Mesenteric fat pad (tissue), 1 donor: ENCODE measurements around the gene CD2BP2. TPM values are rescaled to one million over a fixed set of nuclear protein-coding genes. Genes with fewer than 3 reads are reported as not detected.

Experiments
- DNase-seq: peaks from one replicate; pipeline ENCODE4 v3.0.0-alpha.2; 2020; ENCODE audit warnings: low spot score
- total RNA-seq: library from RNA; stranded (reverse); fragmentation: NEBNext Ultra II Directional; extraction: Animal tissue kit (Norgen Biotek cat#: 25700); gene quantifications from one replicate; pipeline ENCODE4 v1.2.1, GENCODE V29; 2021
- donor health status: DM: yes; HTN: yes; CAD: no.

The CD2BP2 gene
- total RNA-seq, 1 donor from 2014 or later: 57.4 TPM

DNA sequence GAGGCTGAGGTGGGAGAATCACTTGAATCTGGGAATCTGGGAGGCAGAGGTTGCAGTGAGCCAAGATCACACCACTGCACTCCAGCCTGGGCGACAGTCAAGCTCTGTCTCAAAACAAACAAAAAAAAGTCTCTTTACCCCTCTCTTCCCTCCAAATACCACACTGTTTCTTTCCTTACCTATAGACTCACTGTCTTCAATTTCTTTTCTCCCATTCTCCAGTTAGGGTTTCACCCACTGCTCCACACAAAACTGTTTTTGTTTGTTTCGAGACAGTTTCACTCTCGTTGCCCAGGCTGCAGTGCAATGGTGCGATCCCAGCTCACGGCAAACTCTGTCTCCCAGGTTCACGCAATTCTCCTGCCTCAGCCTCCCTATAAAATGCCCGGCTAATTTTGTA, 6.1 kb upstream of the CD2BP2 start:
- DNase-seq: no peak

- no peak for DNase-seq
Observed at GRCh38 chr16:30359871-30360170, 4.7 kb upstream of the CD2BP2 start.

GRCh38 chr16:30358990-30359870, 4.1 kb upstream of the CD2BP2 start:
- DNase-seq: no peak

- DNase-seq: no peak
Observed at GRCh38 chr16:30358577-30358936, 3.4 kb upstream of the CD2BP2 start.

GRCh38 chr16:30357715-30358576, 2.8 kb upstream of the CD2BP2 start:
- no peak for DNase-seq

- no peak for DNase-seq
Observed at GRCh38 chr16:30357085-30357714, 2.1 kb upstream of the CD2BP2 start.

GRCh38 chr16:30356401-30357084, 1.4 kb upstream of the CD2BP2 start:
- DNase-seq: no peak

DNA sequence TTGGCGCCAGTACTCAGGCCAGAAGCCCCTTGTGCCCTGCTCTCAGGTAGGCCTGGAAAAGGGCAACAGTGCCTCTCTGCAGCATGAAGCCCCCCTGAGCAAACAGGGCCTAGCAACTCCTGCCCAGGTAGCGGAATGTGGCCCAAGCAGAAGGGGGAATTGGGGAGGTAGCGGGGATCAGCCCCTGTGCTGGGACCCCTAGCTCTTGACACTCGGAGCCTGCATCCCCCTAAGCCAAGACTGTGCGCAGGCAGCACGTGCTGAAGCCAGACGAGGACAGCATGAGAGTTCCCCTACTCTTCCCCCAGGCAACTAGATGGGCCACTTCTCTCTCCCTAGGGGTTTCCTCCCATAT, 823 bp upstream of the CD2BP2 start:
- DNase-seq: no peak

- DNase-seq: no peak
Observed at GRCh38 chr16:30354423-30355143, 525 bp downstream of the CD2BP2 start.

DNA sequence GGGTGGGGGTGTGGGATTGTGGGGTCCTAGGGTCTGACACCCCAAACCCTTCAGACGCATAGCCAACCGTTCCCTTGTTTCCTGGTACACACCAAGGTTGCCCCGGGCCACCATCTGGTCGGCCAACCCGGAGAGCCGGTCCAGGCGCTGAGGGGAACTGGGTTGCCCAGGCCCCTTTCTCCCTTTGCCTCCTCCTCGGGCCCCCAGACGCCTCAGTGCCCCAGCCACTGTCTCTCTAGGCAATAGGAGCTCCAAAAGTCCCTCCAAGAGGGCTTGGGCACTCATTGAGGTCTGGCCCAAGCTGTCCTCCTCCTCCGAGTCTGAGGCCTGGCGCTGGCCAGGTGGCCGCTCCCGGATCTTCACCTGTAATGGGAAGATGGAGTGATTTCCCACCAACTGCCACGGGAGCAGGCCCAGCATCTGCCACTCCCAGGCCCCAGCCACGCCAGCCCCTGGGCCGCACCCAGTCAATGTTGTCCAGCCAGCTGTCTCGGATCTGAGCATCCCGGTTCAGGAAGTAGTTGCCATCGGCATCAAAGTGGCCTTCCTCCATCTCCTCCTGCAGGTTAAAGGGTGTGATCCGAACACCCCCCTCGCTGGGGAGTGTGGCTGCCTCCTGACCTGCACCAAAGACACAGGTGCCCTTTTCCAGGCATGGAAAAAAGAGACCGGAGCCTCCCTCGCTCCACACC, 1.5 kb downstream of the CD2BP2 start:
- DNase-seq: no peak

DNA sequence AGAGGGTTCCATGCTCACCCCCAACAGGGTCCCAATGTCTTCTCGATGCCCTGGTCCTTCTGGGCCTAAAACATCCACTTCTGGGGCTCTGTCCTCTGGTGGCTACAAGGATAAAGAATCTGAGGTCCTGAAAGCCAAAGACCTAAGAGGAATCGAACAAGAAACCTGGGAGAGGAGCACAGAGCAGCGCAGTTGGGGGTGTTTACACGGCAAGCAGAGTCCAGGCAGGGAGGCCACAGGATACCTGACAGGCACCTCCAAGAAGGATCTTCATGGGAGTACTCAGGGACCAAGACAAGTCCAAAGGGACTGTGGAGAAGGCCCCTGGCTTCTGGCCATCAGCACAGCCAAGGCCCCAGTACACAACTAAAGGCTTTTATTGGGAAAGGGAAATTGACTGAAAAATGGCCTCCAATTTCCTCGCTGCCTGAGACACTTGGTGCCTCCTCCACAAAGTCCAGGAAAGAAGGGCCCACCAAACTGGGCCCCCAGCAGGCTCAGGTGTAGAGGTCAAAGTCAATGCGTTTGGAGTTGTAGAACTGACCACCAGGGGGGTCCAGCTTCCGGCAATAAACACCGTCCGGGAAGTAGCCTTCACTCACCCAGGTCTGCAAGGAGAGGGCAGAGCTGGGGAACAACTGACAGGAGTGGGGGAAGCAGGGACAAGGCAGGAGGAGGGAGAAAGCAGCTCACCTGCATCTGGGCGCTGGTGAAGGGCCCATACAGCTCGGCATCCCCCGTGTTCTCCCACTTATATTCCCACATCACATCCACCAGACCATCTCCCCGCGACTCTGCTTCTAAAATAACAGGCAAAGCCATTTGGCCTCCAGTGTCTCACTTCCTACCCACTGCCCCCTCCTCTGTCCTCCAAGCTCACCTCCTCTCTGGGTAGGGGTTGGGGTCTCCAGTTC, 2.4 kb downstream of the CD2BP2 start:
- no peak for DNase-seq

GRCh38 chr16:30351586-30352419, 3.3 kb downstream of the CD2BP2 start:
- no peak for DNase-seq

DNA sequence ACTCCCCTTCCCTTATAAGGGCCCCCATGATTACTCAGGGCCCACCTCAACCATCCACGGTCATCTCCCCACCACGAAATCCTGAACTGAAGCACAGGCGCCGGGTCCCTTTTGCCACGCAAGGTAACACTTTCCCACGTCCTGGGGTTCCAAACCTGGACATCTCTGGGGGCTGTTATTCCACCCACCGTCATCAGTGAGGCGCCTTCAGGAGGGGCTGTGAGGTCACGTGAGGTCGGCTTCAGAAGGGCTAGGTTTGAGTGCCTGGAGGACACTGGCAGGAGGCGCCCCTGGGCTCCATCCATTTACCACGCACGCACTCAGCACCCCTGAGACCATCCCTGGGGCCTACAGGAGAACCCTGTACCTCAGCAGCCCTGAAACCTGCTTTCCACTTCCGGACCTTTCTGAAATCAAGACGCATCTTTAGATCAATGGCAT, 4.1 kb downstream of the CD2BP2 start:
- no peak for DNase-seq

DNA sequence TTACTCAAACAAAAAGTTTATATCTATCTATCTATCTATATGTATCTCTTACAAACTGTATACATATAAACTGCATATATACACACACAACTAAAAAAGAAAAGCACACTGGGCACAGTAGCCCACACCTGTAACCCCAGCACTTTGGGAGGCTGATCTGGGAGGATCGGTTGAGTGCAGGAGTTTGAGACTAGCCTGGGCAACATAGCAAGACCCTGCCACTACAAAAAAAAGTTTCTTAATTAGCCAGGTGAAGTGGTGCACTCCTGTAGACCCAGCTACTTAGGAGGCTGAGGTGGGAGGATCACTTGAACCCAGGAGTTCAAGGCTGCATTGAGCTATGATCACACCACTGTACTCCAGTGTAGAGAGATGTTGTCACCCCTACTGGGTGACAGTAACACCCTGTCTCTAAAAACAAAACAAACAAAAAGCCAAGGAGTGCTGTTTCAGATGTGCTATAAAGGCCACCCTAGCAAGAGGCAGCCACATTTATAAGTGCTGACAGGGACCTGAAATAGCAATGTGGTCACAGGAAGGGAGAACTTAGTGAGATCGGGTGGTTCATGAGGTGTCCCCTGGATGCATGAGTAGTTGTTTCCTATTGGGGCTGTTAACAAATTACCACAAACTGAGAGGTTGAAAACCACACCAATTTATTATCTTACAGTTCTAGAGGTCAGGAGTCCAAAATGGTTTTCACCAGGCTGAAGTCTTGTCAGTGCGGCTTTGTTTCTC, 4.8 kb downstream of the CD2BP2 start:
- DNase-seq: no peak

DNA sequence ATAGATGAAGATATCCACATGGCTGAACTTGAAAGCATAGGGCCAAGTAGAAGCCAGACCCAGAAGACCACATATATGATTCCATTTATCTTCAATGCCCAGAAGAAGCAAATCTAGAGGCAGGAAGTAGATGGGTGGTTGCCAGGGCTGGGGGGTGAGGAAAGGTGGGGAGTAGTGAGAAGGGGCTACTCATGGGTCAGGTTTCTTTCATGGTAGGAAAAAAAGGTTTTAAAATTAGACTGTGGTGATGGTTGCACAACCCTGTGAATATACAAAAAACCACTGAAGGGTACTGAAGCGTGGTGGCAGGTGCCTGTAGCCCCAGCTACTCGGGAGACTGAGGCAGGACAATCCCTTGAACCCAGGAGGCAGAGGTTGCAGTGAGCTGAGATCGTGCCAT, 5.4 kb downstream of the CD2BP2 start:
- no peak for DNase-seq

DNA sequence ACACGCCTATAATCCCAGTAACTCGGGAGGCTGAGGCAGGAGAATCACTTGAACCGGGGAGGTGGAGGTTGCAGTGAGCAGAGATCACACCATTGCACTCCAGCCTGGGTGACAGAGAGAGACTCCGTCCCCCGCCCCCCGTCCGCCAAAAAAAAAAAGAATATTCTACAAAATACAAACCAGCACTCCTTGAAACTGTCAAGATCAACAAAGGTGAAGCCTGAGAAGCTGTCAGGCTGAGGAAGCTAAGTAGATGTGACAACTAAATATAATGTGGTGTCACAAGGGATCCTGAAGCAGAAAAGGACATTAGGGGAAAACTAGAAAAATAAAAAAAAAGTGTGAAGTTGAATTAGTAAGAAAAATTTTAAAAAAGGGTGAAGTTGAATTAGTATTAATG, 6.2 kb downstream of the CD2BP2 start:
- no peak for DNase-seq

DNA sequence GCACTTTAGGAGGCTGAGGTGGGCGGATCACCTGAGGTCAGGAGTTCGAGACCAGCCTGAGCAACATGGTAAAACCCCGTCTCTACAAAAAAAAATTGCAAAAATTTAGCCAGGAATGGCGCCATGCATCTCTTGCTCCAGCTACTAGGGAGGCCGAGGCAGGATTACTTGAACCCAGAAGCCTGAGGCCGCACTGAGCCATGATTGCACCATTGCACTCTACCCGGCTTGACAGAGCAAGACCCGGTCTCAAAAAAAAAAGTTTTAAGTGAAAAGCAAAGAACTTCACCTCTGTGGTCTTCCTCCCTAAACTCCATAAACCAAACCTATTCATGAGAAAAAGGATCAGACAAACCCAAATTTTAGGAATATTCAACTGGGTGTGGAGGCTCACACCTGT, 7.0 kb downstream of the CD2BP2 start:
- DNase-seq: peak; percentile 57

- DNase-seq: no peak
Observed at GRCh38 chr16:30346286-30346685, 8.8 kb downstream of the CD2BP2 start.
